Measurements from ENCODE around the gene MYCBP2. TPM values are rescaled to one million over a fixed set of nuclear protein-coding genes. Genes with fewer than 3 reads are reported as not detected.

Gene MYCBP2, protein sequence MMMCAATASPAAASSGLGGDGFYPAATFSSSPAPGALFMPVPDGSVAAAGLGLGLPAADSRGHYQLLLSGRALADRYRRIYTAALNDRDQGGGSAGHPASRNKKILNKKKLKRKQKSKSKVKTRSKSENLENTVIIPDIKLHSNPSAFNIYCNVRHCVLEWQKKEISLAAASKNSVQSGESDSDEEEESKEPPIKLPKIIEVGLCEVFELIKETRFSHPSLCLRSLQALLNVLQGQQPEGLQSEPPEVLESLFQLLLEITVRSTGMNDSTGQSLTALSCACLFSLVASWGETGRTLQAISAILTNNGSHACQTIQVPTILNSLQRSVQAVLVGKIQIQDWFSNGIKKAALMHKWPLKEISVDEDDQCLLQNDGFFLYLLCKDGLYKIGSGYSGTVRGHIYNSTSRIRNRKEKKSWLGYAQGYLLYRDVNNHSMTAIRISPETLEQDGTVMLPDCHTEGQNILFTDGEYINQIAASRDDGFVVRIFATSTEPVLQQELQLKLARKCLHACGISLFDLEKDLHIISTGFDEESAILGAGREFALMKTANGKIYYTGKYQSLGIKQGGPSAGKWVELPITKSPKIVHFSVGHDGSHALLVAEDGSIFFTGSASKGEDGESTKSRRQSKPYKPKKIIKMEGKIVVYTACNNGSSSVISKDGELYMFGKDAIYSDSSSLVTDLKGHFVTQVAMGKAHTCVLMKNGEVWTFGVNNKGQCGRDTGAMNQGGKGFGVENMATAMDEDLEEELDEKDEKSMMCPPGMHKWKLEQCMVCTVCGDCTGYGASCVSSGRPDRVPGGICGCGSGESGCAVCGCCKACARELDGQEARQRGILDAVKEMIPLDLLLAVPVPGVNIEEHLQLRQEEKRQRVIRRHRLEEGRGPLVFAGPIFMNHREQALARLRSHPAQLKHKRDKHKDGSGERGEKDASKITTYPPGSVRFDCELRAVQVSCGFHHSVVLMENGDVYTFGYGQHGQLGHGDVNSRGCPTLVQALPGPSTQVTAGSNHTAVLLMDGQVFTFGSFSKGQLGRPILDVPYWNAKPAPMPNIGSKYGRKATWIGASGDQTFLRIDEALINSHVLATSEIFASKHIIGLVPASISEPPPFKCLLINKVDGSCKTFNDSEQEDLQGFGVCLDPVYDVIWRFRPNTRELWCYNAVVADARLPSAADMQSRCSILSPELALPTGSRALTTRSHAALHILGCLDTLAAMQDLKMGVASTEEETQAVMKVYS (N-terminal part only)
- 73.2 and 75.4 TPM in 2 replicates for total RNA-seq
- long read RNA-seq, partial matches to known transcripts = 10 of 17 reads
- long read RNA-seq, other reads (novel, unspliced or antisense) = 7 of 17 reads

DNA sequence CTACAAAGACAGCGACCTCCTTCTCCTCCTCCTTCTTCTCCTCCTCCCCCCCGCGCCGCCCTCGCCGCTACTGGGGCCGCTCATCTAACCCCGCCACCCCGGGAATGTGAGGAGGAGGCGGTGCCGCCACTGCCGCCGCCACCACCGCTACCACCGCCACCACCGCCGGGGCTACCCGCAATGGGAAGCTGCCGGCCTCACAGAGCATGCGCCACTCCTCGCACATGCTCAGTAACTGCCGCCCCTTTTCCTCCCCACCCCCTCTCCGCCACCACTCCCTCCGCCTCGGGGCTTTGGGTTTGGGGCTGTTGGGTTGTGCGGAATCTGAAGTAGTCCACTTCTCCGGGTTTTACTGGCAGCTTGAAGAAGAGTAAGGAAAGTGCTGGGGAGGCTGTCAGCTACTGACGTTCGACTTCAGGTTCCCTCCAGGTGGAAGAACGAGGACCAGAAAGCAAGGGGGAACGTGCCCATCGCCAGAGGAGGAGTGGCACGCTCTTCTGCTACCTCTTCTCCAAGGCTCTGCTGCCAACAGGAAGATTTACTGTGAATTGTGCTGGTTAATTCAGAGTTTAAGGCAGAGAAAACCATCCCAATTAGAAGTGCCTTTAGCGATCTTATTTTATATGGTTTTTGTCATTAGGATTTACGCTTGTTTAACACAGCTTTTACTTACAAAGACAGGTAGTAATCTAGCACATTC, at the start of gene MYCBP2:
MYCBP2 (minus strand) TSS at position 190 of the 700 bp plus-strand sequence. CDS start 319 bp downstream, outside the sequence.
- Mint-ChIP-seq H3K27ac (ENCODE audit: unreplicated experiment) (peak within 1 kb of the TSS; percentile 96), H3K27me3 (ENCODE audit: low read depth) (no peaks in the 10 kb centered on the region), H3K4me1 (peaks cover 70% of the 10 kb centered on the region), H3K4me3 (peak within 1 kb of the TSS; percentile 94), H3K36me3 (ENCODE audit: low read depth) (no peaks in the 10 kb centered on the region), H3K9me3 (no peaks in the 10 kb centered on the region)
- peak; percentile 96 for DNase-seq (ENCODE audit: low read depth, low spot score)
- no peak for TF ChIP-seq CTCF (conservative IDR thresholded peaks at IDR 0.05)

- Mint-ChIP-seq H3K27me3 (ENCODE audit: low read depth) (no peaks in the 10 kb centered on the region), H3K36me3 (ENCODE audit: low read depth) (no peaks in the 10 kb centered on the region), H3K4me3 (no peak overlapping the region), H3K9me3 (no peaks in the 10 kb centered on the region), H3K27ac (ENCODE audit: unreplicated experiment) (no peak overlapping the region), H3K4me1 (peaks cover 7% of the 10 kb centered on the region)
- no peak for TF ChIP-seq CTCF (conservative IDR thresholded peaks at IDR 0.05)
- no peak for DNase-seq (ENCODE audit: low read depth, low spot score)
Observed at GRCh38 chr13:77375560-77376108, 48.7 kb upstream of the MYCBP2 start.

GRCh38 chr13:77374786-77375185, 47.9 kb upstream of the MYCBP2 start:
- Mint-ChIP-seq H3K36me3 (ENCODE audit: low read depth) (no peaks in the 10 kb centered on the region), H3K27me3 (ENCODE audit: low read depth) (no peaks in the 10 kb centered on the region), H3K4me3 (no peak overlapping the region), H3K27ac (ENCODE audit: unreplicated experiment) (no peak overlapping the region), H3K4me1 (peaks cover 7% of the 10 kb centered on the region), H3K9me3 (peaks cover 4% of the 10 kb centered on the region)
- no peak for DNase-seq (ENCODE audit: low read depth, low spot score)
- TF ChIP-seq CTCF (conservative IDR thresholded peaks at IDR 0.05) = no peak

- peaks cover 4% of the 10 kb centered on the region for H3K9me3 Mint-ChIP-seq
- H3K4me1 Mint-ChIP-seq = peaks cover 7% of the 10 kb centered on the region
- no peaks in the 10 kb centered on the region for H3K36me3 Mint-ChIP-seq (ENCODE audit: low read depth)
- TF ChIP-seq CTCF (conservative IDR thresholded peaks at IDR 0.05) = no peak
- H3K27ac Mint-ChIP-seq (ENCODE audit: unreplicated experiment) = no peak overlapping the region
- no peak overlapping the region for H3K4me3 Mint-ChIP-seq
- H3K27me3 Mint-ChIP-seq (ENCODE audit: low read depth) = no peaks in the 10 kb centered on the region
- DNase-seq (ENCODE audit: low read depth, low spot score) = no peak
Observed at GRCh38 chr13:77374339-77374738, 47.4 kb upstream of the MYCBP2 start.
